Type B pancreatic cell (in vitro differentiated cells): ENCODE measurements around the gene SHISA6. TPM values are rescaled to one million over a fixed set of nuclear protein-coding genes. Genes with fewer than 3 reads are reported as not detected.

ENCODE experiments used
- DNase-seq: peaks from one replicate; pipeline ENCODE4 v3.0.0; 2021; ENCODE audit warnings: mixed read lengths; ENCODE audit not compliant: unreplicated experiment; ENCODE audit errors: extremely low spot score
- H3K27ac Mint-ChIP-seq: 2 replicates; pipeline ENCODE4 v1.8.0; 2021; ENCODE audit warnings: mild to moderate bottlenecking, mixed read lengths
- H3K27me3 Mint-ChIP-seq: 2 replicates; pipeline ENCODE4 v1.8.0; 2021; ENCODE audit warnings: mixed read lengths
- H3K36me3 Mint-ChIP-seq: 2 replicates; pipeline ENCODE4 v1.8.0; 2021; ENCODE audit warnings: mixed read lengths
- H3K4me1 Mint-ChIP-seq: one replicate; pipeline ENCODE4 v1.8.0; 2021; ENCODE audit warnings: mixed read lengths; ENCODE audit not compliant: unreplicated experiment
- H3K4me3 Mint-ChIP-seq: 2 replicates; pipeline ENCODE4 v1.8.0; 2021; ENCODE audit warnings: mild to moderate bottlenecking, mixed read lengths
- H3K9me3 Mint-ChIP-seq: 2 replicates; pipeline ENCODE4 v1.8.0; 2021; ENCODE audit warnings: mixed read lengths
- total RNA-seq: library from RNA; stranded (reverse); gene quantifications from 2 replicates; pipeline ENCODE4 v1.2.1, GENCODE V29; 2021; ENCODE audit warnings: low replicate concordance
- TF ChIP-seq, protein P1 (sequence below): fragments of 200-600 bp; sonication (generic); conservative IDR thresholded peaks from 2 replicates; pipeline ENCODE4 v1.5.0; 2021; ENCODE audit warnings: antibody characterized with exemption, mild to moderate bottlenecking

Gene SHISA6
- total RNA-seq, 1 donor from 2014 or later = 5.0 TPM

GRCh38 chr17:11461993-11462548 is 221.1 kb downstream of the SHISA6 start:
- Mint-ChIP-seq H3K4me1 (peaks cover 5% of the 10 kb centered on the region), H3K4me3 (no peak overlapping the region), H3K36me3 (no peaks in the 10 kb centered on the region), H3K27me3 (peaks cover 3% of the 10 kb centered on the region), H3K9me3 (no peaks in the 10 kb centered on the region), H3K27ac (no peak overlapping the region)
- TF ChIP-seq, protein P1, sequence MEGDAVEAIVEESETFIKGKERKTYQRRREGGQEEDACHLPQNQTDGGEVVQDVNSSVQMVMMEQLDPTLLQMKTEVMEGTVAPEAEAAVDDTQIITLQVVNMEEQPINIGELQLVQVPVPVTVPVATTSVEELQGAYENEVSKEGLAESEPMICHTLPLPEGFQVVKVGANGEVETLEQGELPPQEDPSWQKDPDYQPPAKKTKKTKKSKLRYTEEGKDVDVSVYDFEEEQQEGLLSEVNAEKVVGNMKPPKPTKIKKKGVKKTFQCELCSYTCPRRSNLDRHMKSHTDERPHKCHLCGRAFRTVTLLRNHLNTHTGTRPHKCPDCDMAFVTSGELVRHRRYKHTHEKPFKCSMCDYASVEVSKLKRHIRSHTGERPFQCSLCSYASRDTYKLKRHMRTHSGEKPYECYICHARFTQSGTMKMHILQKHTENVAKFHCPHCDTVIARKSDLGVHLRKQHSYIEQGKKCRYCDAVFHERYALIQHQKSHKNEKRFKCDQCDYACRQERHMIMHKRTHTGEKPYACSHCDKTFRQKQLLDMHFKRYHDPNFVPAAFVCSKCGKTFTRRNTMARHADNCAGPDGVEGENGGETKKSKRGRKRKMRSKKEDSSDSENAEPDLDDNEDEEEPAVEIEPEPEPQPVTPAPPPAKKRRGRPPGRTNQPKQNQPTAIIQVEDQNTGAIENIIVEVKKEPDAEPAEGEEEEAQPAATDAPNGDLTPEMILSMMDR = no peak
- DNase-seq = no peak

DNA sequence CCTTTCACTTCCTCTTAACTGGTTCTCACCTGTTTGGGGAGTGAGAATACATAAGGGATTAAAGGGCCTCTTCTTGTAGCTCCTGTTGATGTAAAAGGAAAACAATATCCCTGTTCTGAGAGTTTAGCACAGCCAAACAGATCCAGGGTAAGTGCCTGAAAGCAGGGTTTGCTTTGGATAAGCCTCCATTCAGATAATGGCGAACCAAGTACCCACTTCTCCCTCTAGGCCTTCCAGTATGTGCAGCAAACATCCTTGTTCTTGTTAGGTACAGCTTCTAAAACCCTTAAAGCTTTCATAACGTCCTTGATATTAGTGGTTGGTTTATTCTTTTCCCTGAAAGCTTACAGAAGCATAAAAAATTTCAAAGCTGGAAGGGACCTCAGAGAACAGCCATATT is 226.6 kb downstream of the SHISA6 start:
- TF ChIP-seq, protein P1 = no peak
- H3K27ac Mint-ChIP-seq = no peak overlapping the region
- no peak overlapping the region for H3K4me3 Mint-ChIP-seq
- no peak for DNase-seq
- H3K36me3 Mint-ChIP-seq = no peaks in the 10 kb centered on the region
- no peaks in the 10 kb centered on the region for H3K9me3 Mint-ChIP-seq
- H3K27me3 Mint-ChIP-seq = peaks cover 8% of the 10 kb centered on the region
- H3K4me1 Mint-ChIP-seq = no peaks in the 10 kb centered on the region

- Mint-ChIP-seq H3K9me3 (no peaks in the 10 kb centered on the region), H3K27ac (no peak overlapping the region), H3K4me1 (peaks cover 11% of the 10 kb centered on the region), H3K4me3 (no peak overlapping the region), H3K27me3 (peaks cover 44% of the 10 kb centered on the region), H3K36me3 (no peaks in the 10 kb centered on the region)
- no peak for DNase-seq
- TF ChIP-seq, protein P1 = no peak
Measured at GRCh38 chr17:11485336-11486100, 244.5 kb downstream of the SHISA6 start.

DNA sequence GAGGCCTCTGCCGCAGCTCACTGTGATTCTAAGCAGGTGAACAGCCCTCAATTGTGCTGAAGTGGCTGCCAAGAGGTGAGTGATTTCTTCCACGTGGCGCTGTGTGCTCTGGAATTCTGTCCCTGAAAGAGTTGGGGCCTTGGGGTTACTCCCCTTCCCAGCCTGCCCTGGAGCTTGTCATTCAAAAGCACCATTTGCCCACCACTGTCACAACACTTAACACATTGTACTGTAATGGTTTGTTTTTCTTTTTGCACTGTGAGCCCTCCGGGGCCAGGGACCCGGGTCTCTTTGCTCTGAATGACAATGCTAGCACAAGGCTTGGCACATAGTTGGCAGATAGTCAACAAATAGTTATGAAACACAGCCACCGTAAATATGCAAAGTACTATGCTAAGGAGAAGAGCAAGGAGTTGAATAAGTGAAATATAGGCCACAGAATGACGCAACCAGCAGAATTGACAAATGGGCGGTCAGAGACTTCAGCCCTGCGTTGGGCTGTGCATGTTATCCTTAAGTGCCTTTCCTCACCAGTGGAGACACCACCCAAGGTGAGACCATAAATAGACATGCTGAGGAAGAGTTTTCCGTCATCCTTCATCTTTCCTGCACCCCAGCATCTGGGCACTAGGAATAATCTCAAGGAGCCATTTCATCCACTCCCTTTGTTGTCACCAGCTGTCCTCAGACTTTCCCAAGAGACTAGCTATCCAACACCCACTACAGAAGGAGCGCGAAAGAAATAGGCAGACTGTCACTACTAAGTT is 245.3 kb downstream of the SHISA6 start:
- TF ChIP-seq, protein P1 = no peak
- H3K9me3 Mint-ChIP-seq = no peaks in the 10 kb centered on the region
- peaks cover 13% of the 10 kb centered on the region for H3K4me1 Mint-ChIP-seq
- no peak overlapping the region for H3K27ac Mint-ChIP-seq
- no peaks in the 10 kb centered on the region for H3K36me3 Mint-ChIP-seq
- DNase-seq = no peak
- peaks cover 49% of the 10 kb centered on the region for H3K27me3 Mint-ChIP-seq
- H3K4me3 Mint-ChIP-seq = no peak overlapping the region

DNA sequence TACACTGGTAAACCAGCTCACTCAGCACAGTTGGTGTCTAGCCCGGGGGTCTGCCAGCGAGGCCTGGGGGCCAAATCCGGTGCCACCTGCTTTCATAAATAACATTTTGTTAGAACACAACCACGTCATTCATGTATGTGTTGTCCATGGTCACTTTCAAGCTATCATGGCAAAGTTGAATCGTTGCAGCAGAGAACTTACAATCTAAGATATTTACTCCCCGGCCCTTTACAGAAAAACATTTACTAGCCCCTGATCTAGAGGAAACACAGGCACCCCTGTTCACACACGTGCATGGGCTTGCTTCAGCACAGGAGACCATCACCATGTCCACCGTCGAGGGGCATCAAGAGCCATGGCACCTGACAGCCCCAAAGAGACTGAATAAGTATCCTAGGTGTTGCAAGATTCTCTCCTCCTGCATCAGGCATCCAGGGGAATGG is 245.9 kb downstream of the SHISA6 start:
- Mint-ChIP-seq H3K27me3 (peaks cover 49% of the 10 kb centered on the region), H3K4me1 (peaks cover 13% of the 10 kb centered on the region), H3K9me3 (no peaks in the 10 kb centered on the region), H3K4me3 (no peak overlapping the region), H3K27ac (no peak overlapping the region), H3K36me3 (no peaks in the 10 kb centered on the region)
- no peak for DNase-seq
- TF ChIP-seq, protein P1 = no peak
